Measurements from ENCODE around the gene SIRT4. TPM values are rescaled to one million over a fixed set of nuclear protein-coding genes. Genes with fewer than 3 reads are reported as not detected.

SIRT4 gene
- total and polyA plus RNA-seq, 2 of the 13 experiments (the other 11 are each of a cell fraction or from before 2014, with no cell fraction given): 3.4 to 5.8 TPM

GRCh38 chr12:120292411-120292660, 9.8 kb upstream of the SIRT4 start (continued):
- TF ChIP-seq ZBTB40 (IDR thresholded peaks at IDR 0.05): no peak
- TF ChIP-seq ZBTB40 (CRISPR knock-in tag; IDR thresholded peaks at IDR 0.05): no peak
- TF ChIP-seq ZNF253 (CRISPR knock-in tag; IDR thresholded peaks at IDR 0.05; ENCODE audit: borderline replicate concordance): no peak
- 0 out of 2 replicates have a peak, but pooled peaks have one; percentile 9 for TF ChIP-seq ZNF577 (CRISPR knock-in tag; IDR thresholded peaks at IDR 0.05; ENCODE audit: borderline replicate concordance, low read depth)
- no peak for TF ChIP-seq ZMAT3 (CRISPR knock-in tag; conservative IDR thresholded peaks at IDR 0.05)
- TF ChIP-seq ZNF451 (CRISPR knock-in tag; IDR thresholded peaks at IDR 0.05): no peak
- no peak for TF ChIP-seq ZNF800 (CRISPR knock-in tag; IDR thresholded peaks at IDR 0.05)
- no peak for TF ChIP-seq ZNF569 (CRISPR knock-in tag; IDR thresholded peaks at IDR 0.05; ENCODE audit: borderline replicate concordance)
- TF ChIP-seq CHD4 (IDR thresholded peaks at IDR 0.05; ENCODE audit: borderline replicate concordance, low read length): 0 out of 2 replicates have a peak, but pooled peaks have one; percentile 31
- TF ChIP-seq ZNF781 (CRISPR knock-in tag; IDR thresholded peaks at IDR 0.05; ENCODE audit: borderline replicate concordance, not compliant biosample characterization): no peak
- TF ChIP-seq ZNF3 (CRISPR knock-in tag; IDR thresholded peaks at IDR 0.05): no peak
- 0 out of 2 replicates have a peak, but pooled peaks have one; percentile 4 for TF ChIP-seq ZMYM3 (CRISPR knock-in tag; IDR thresholded peaks at IDR 0.05)

All from HepG2 (cell line).